Calu3 (cell line): ENCODE measurements around the gene TMEM86B. TPM values are rescaled to one million over a fixed set of nuclear protein-coding genes. Genes with fewer than 3 reads are reported as not detected.

Experiments
- BruUV-seq: library from RNA; stranded (reverse); fragments of 400-500 nt; replicated peaks from 2 replicates; lab custom pipeline; 2021; lab: Mats Ljungman, UMichigan
- CTCF ChIA-PET: fragments of 300-600 bp; sonication (Branson Sonifier 250); formaldehyde crosslinking; loops from one replicate; lab custom pipeline; 2022; ENCODE audit warnings: antibody characterized with exemption; lab: Charles Lee
- DNase-seq: peaks from one replicate; pipeline ENCODE4 v3.0.0; 2022
- H3K27ac Mint-ChIP-seq: one replicate; pipeline ENCODE4 v1.8.0; 2022; ENCODE audit warnings: mixed read lengths; ENCODE audit not compliant: unreplicated experiment
- H3K27me3 Mint-ChIP-seq: one replicate; pipeline ENCODE4 v1.8.0; 2022; ENCODE audit warnings: mixed read lengths; ENCODE audit not compliant: unreplicated experiment
- H3K36me3 Mint-ChIP-seq: one replicate; pipeline ENCODE4 v1.8.0; 2022; ENCODE audit warnings: mild to moderate bottlenecking, moderate library complexity, mixed read lengths; ENCODE audit not compliant: insufficient read depth, unreplicated experiment
- H3K4me1 Mint-ChIP-seq: one replicate; pipeline ENCODE4 v1.8.0; 2022; ENCODE audit warnings: mild to moderate bottlenecking, low read depth, mixed read lengths; ENCODE audit not compliant: unreplicated experiment
- H3K4me3 Mint-ChIP-seq: one replicate; pipeline ENCODE4 v1.8.0; 2022; ENCODE audit warnings: mild to moderate bottlenecking, low read depth, moderate library complexity, mixed read lengths; ENCODE audit not compliant: unreplicated experiment
- H3K9me3 Mint-ChIP-seq: one replicate; pipeline ENCODE4 v1.8.0; 2022; ENCODE audit warnings: low read depth, mixed read lengths; ENCODE audit not compliant: unreplicated experiment
- CTCF ChIP-seq: fragments of 200-600 bp; IDR thresholded peaks from one replicate; pipeline ENCODE4 v1.8.0; 2022; ENCODE audit warnings: antibody characterized with exemption; ENCODE audit not compliant: unreplicated experiment
- intact Hi-C: fragments of 100-400 bp; cut with micrococcal nuclease; formaldehyde crosslinking; loops from one replicate; pipeline ENCODE4 v1.10.0; 2022; ENCODE audit not compliant: unreplicated experiment
- total RNA-seq: library from RNA; stranded (reverse); gene quantifications from 2 replicates; pipeline ENCODE4 v1.2.3, GENCODE V29; 2022

TMEM86B gene
- total RNA-seq, 1 experiment from 2014 or later = 14.3 TPM

GRCh38 chr19:55253842-55254624, 25.5 kb upstream of the TMEM86B start:
- Mint-ChIP-seq H3K27ac (no peak overlapping the region), H3K27me3 (no peaks in the 10 kb centered on the region), H3K4me3 (no peak overlapping the region), H3K4me1 (peaks cover 53% of the 10 kb centered on the region), H3K36me3 (peaks cover 39% of the 10 kb centered on the region), H3K9me3 (no peaks in the 10 kb centered on the region)
- intact Hi-C loops = loop anchor here (10.0 kb wide), 1 partner anchor 79 kb away; no protein-coding TSS in a partner anchor
- DNase-seq = no peak
- no TSS peak for BruUV-seq
- CTCF ChIA-PET = interaction anchor here (0.6 kb wide), 1 partner anchor 162 kb away, joined by 6 read pairs; no protein-coding TSS in a partner anchor
- no peak for TF ChIP-seq CTCF

- TF ChIP-seq CTCF = no peak
- no peak for DNase-seq
- H3K27ac Mint-ChIP-seq = no peak overlapping the region
- H3K27me3 Mint-ChIP-seq = no peaks in the 10 kb centered on the region
- no TSS peak for BruUV-seq
- H3K36me3 Mint-ChIP-seq = peaks cover 38% of the 10 kb centered on the region
- no peaks in the 10 kb centered on the region for H3K9me3 Mint-ChIP-seq
- peaks cover 63% of the 10 kb centered on the region for H3K4me1 Mint-ChIP-seq
- intact Hi-C loops = loop anchor here (10.0 kb wide), 1 partner anchor 78 kb away; no protein-coding TSS in a partner anchor
- no peak overlapping the region for H3K4me3 Mint-ChIP-seq
- CTCF ChIA-PET = interaction anchor here (0.6 kb wide), 1 partner anchor 86 kb away, joined by 3 read pairs; no protein-coding TSS in a partner anchor
Observed at GRCh38 chr19:55252760-55253663, 24.4 kb upstream of the TMEM86B start.

- H3K27me3 Mint-ChIP-seq = no peaks in the 10 kb centered on the region
- no TSS peak for BruUV-seq
- peaks cover 35% of the 10 kb centered on the region for H3K36me3 Mint-ChIP-seq
- peak; percentile 56 for DNase-seq
- TF ChIP-seq CTCF = no peak
- intact Hi-C loops = loop anchor here (10.0 kb wide), 1 partner anchor 77 kb away; no protein-coding TSS in a partner anchor
- no peak overlapping the region for H3K4me3 Mint-ChIP-seq
- H3K27ac Mint-ChIP-seq = peak overlapping the region; percentile 61
- no peaks in the 10 kb centered on the region for H3K9me3 Mint-ChIP-seq
- peaks cover 59% of the 10 kb centered on the region for H3K4me1 Mint-ChIP-seq
- CTCF ChIA-PET = interaction anchor here (1.8 kb wide), 1 partner anchor 110 kb away, joined by 4 read pairs; no protein-coding TSS in a partner anchor
Observed at GRCh38 chr19:55251341-55252081, 22.9 kb upstream of the TMEM86B start.
